Liver (tissue), 9 donors: ENCODE measurements around the gene MDN1. TPM values are rescaled to one million over a fixed set of nuclear protein-coding genes. Genes with fewer than 3 reads are reported as not detected.

Source experiments
- DNase-seq: peaks from one replicate; pipeline ENCODE4 v3.0.0-alpha.2; 2017; ENCODE audit warnings: low spot score
- H3K27ac ChIP-seq, 2 donors: one replicate each; pipeline ENCODE4 v1.7.0; 2013; ENCODE audit warnings: inconsistent platforms in 2 of 2, low read length in 2 of 2, control low read depth in 1 of 2, low read depth in 1 of 2, mild to moderate bottlenecking in 1 of 2
- H3K27me3 ChIP-seq, 4 donors: one replicate each; pipeline versions ENCODE4 v1.6.1 to v1.7.0; 2013; ENCODE audit warnings: low read length in 3 of 4, inconsistent platforms in 1 of 4, mild to moderate bottlenecking in 1 of 4, moderate library complexity in 1 of 4; ENCODE audit not compliant: control insufficient read depth in 4 of 4, insufficient read depth in 4 of 4
- H3K36me3 ChIP-seq, 4 donors: one replicate each; pipeline versions ENCODE4 v1.6.1 to v1.7.0; 2013; ENCODE audit warnings: low read length in 3 of 4, mild to moderate bottlenecking in 3 of 4, low read depth in 1 of 4, moderate library complexity in 1 of 4; ENCODE audit not compliant: control insufficient read depth in 4 of 4, insufficient read depth in 3 of 4
- H3K4me1 ChIP-seq, 4 donors: one replicate each; pipeline versions ENCODE4 v1.6.1 to v1.7.0; 2013; ENCODE audit warnings: low read length in 3 of 4, mild to moderate bottlenecking in 3 of 4, moderate library complexity in 1 of 4; ENCODE audit not compliant: control insufficient read depth in 4 of 4, insufficient read depth in 4 of 4
- H3K4me3 ChIP-seq, 3 donors: one replicate each; pipeline versions ENCODE4 v1.6.1 to v1.7.0; 2013; ENCODE audit warnings: low read length in 3 of 3, control low read depth in 1 of 3, low read depth in 1 of 3, mild to moderate bottlenecking in 1 of 3
- H3K9ac ChIP-seq, 2 donors: one replicate each; pipeline ENCODE4 v1.7.0; 2013; ENCODE audit warnings: low read length in 2 of 2, mild to moderate bottlenecking in 2 of 2, moderate library complexity in 2 of 2, control low read depth in 1 of 2, low read depth in 1 of 2
- H3K9me3 ChIP-seq, 4 donors: one replicate each; pipeline versions ENCODE4 v1.6.1 to v1.7.0; 2013; ENCODE audit warnings: low read length in 3 of 4; ENCODE audit not compliant: control insufficient read depth in 4 of 4
- ATF3 ChIP-seq: IDR thresholded peaks from 2 replicates; pipeline ENCODE4 v1.6.1; 2016; ENCODE audit warnings: antibody characterized with exemption
- EGR1 ChIP-seq, 2 donors: IDR thresholded peaks; 2 replicates each; pipeline ENCODE4 v1.6.1; 2016 to 2018; ENCODE audit warnings: antibody characterized with exemption in 2 of 2, low read depth in 2 of 2
- FOXA1 ChIP-seq: IDR thresholded peaks from 2 replicates; pipeline ENCODE4 v1.6.1; 2016; ENCODE audit warnings: antibody characterized with exemption
- FOXA2 ChIP-seq: IDR thresholded peaks from 2 replicates; pipeline ENCODE4 v1.6.1; 2016; ENCODE audit warnings: antibody characterized with exemption
- GABPA ChIP-seq, 2 donors: IDR thresholded peaks in 1 of 2; conservative IDR thresholded peaks in 1 of 2; 2 replicates each; pipeline ENCODE4 v1.6.1; 2016; ENCODE audit warnings: antibody characterized with exemption in 2 of 2, mild to moderate bottlenecking in 1 of 2, moderate library complexity in 1 of 2
- HNF4A ChIP-seq, 2 donors: conservative IDR thresholded peaks; 2 replicates each; pipeline ENCODE4 v1.6.1; 2016; ENCODE audit warnings: antibody characterized with exemption in 2 of 2, mild to moderate bottlenecking in 2 of 2
- HNF4G ChIP-seq: IDR thresholded peaks from 2 replicates; pipeline ENCODE4 v1.6.1; 2016; ENCODE audit warnings: antibody characterized with exemption
- JUND ChIP-seq, 2 donors: IDR thresholded peaks; 2 replicates each; pipeline ENCODE4 v1.6.1; 2016; ENCODE audit warnings: antibody characterized with exemption in 2 of 2
- MAX ChIP-seq: IDR thresholded peaks from 2 replicates; pipeline ENCODE4 v1.6.1; 2016; ENCODE audit warnings: antibody characterized with exemption
- NR2F2 ChIP-seq: IDR thresholded peaks from 2 replicates; pipeline ENCODE4 v1.6.1; 2016; ENCODE audit warnings: antibody characterized with exemption
- RAD21 ChIP-seq, 2 donors: IDR thresholded peaks; 2 replicates each; pipeline ENCODE4 v1.6.1; 2016; ENCODE audit warnings: antibody characterized with exemption in 2 of 2, mild to moderate bottlenecking in 2 of 2
- REST ChIP-seq: IDR thresholded peaks from 2 replicates; pipeline ENCODE4 v1.6.1; 2016; ENCODE audit warnings: antibody characterized with exemption, mild to moderate bottlenecking
- RXRA ChIP-seq, 2 donors: IDR thresholded peaks; 2 replicates each; pipeline ENCODE4 v1.6.1; 2017 to 2018; ENCODE audit warnings: antibody characterized with exemption in 2 of 2, mild to moderate bottlenecking in 1 of 2
- SP1 ChIP-seq: IDR thresholded peaks from 2 replicates; pipeline ENCODE4 v1.6.1; 2018; ENCODE audit warnings: antibody characterized with exemption, mild to moderate bottlenecking
- TAF1 ChIP-seq: conservative IDR thresholded peaks from 2 replicates; pipeline ENCODE4 v1.6.1; 2016; ENCODE audit warnings: antibody characterized with exemption, mild to moderate bottlenecking
- YY1 ChIP-seq: IDR thresholded peaks from 2 replicates; pipeline ENCODE4 v1.6.1; 2016; ENCODE audit warnings: antibody characterized with exemption, mild to moderate bottlenecking
- ZBTB33 ChIP-seq: IDR thresholded peaks from 2 replicates; pipeline ENCODE4 v1.6.1; 2016; ENCODE audit warnings: antibody characterized with exemption
- WGBS: extraction: QIAGEN DNeasy Blood & Tissue Kit; methylation state at CpG from one replicate; pipeline ENCODE4 v1.1.7; 2013; 5-methylcytosine and 5-hydroxymethylcytosine counted together
- polyA plus RNA-seq, 2 donors: library from polyadenylated mRNA; stranded (reverse) in 1 of 2; unstranded in 1 of 2; fragments of 200-250 nt in 1 of 2; fragments of >200 nt in 1 of 2; fragmentation: Nextera tagmentation in 1 of 2; extraction: Ambion mirVana in 1 of 2; gene quantifications; one replicate each; pipeline versions ENCODE4 v1.2.1 to v1.2.3, GENCODE V29; 2013 to 2015
- total RNA-seq, 2 donors: library from RNA; depleted of rRNA; stranded (reverse); fragments of >200 nt; gene quantifications; one replicate each; pipeline ENCODE4 v1.2.3, GENCODE V29; 2014
- donor health status: healthy.
- donor health status: healthy.
- donor health status: healthy.
- donor health status: healthy.
- donor health status: healthy.

MDN1 gene
- total and polyA plus RNA-seq, 4 donors: 5.4 to 48.9 (median 22.8) TPM

- Histone ChIP-seq H3K36me3 (peaks cover 4 to 18% (median 8%) of the 10 kb centered on the region in 4 donors), H3K4me1 (peaks cover 5 to 16% (median 9%) of the 10 kb centered on the region in 4 donors), H3K9ac (no peak overlapping the region), H3K27me3 (no peaks in the 10 kb centered on the region), H3K27ac (no peak overlapping the region), H3K4me3 (no peak overlapping the region), H3K9me3 (no peaks in the 10 kb centered on the region)
- TF ChIP-seq FOXA1: no peak
- no peak for TF ChIP-seq SP1
- no peak for TF ChIP-seq FOXA2
- no peak for TF ChIP-seq NR2F2
- no peak for TF ChIP-seq YY1
- no peak for TF ChIP-seq EGR1 (IDR thresholded peaks at IDR 0.05; ENCODE audit: low read depth in 2 of 2)
- TF ChIP-seq ATF3: no peak
- no peak for TF ChIP-seq RAD21 (IDR thresholded peaks at IDR 0.05)
- no peak for TF ChIP-seq TAF1
- no peak for TF ChIP-seq HNF4G
- no peak for TF ChIP-seq ZBTB33
- WGBS: 96% methylated on average over 2 of the region's 2 CpGs
- no peak for DNase-seq
These were observed 42.1 kb downstream of the MDN1 start for GRCh38 chr6:89777455-89777854.

GRCh38 chr6:89776583-89777233, 42.9 kb downstream of the MDN1 start:
- H3K4me1 ChIP-seq: peaks cover 0 to 9% (median 5%) of the 10 kb centered on the region in 4 donors
- peaks cover 5 to 24% (median 12%) of the 10 kb centered on the region in 4 donors for H3K36me3 ChIP-seq
- WGBS: 60% methylated on average over 1 of the region's 1 CpG
- no peak overlapping the region for H3K4me3 ChIP-seq
- no peak for TF ChIP-seq TAF1
- TF ChIP-seq RAD21 (IDR thresholded peaks at IDR 0.05): peak; percentile 14 to 61
- TF ChIP-seq RXRA (IDR thresholded peaks at IDR 0.05): peak in 1 of 2 donors; percentile 20
- TF ChIP-seq JUND (IDR thresholded peaks at IDR 0.05): peak in 1 of 2 donors; percentile 78
- TF ChIP-seq HNF4A (conservative IDR thresholded peaks at IDR 0.05): peak; percentile 52 to 76
- no peaks in the 10 kb centered on the region for H3K27me3 ChIP-seq
- H3K9me3 ChIP-seq: no peaks in the 10 kb centered on the region
- no peak for DNase-seq
- H3K27ac ChIP-seq: no peak overlapping the region
- no peak overlapping the region for H3K9ac ChIP-seq

- Histone ChIP-seq H3K27ac (no peak overlapping the region), H3K4me3 (no peak overlapping the region), H3K36me3 (peaks cover 8 to 37% (median 24%) of the 10 kb centered on the region in 4 donors), H3K27me3 (no peaks in the 10 kb centered on the region), H3K4me1 (peaks cover 0 to under 1% (median 0%) of the 10 kb centered on the region in 4 donors), H3K9ac (no peak overlapping the region), H3K9me3 (no peaks in the 10 kb centered on the region)
- DNase-seq: no peak
- TF ChIP-seq REST (no peak), NR2F2 (no peak), RAD21 (IDR thresholded peaks at IDR 0.05) (no peak), ZBTB33 (no peak), EGR1 (IDR thresholded peaks at IDR 0.05; ENCODE audit: low read depth in 2 of 2) (no peak), HNF4G (no peak), TAF1 (no peak), HNF4A (conservative IDR thresholded peaks at IDR 0.05) (no peak), GABPA (IDR thresholded peaks at IDR 0.05 in 1 of 2, conservative IDR thresholded peaks at IDR 0.05 in 1 of 2) (no peak), RXRA (IDR thresholded peaks at IDR 0.05) (no peak), YY1 (no peak), FOXA1 (no peak), MAX (no peak), FOXA2 (no peak)
- WGBS: 96% methylated on average over 1 of the region's 1 CpG
These were observed 44.4 kb downstream of the MDN1 start for GRCh38 chr6:89775150-89775549.
